Sciatic nerve (tissue), 2 donors: ENCODE measurements around the gene MIAT. TPM values are rescaled to one million over a fixed set of nuclear protein-coding genes. Genes with fewer than 3 reads are reported as not detected.

Source experiments
- ATAC-seq: fragments of 200-7000 bp; cut with Tn5 transposase; one replicate; pipeline ENCODE4 v1.9.1; 2020; ENCODE audit warnings: mild to moderate bottlenecking, moderate library complexity
- DNase-seq: peaks from one replicate; pipeline ENCODE4 v3.0.0-alpha.2; 2020; ENCODE audit warnings: low spot score
- intact Hi-C: fragments of 100-400 bp; cut with DNase I; formaldehyde crosslinking; loops from one replicate; pipeline ENCODE4 v1.14.2; 2022
- total RNA-seq: library from RNA; stranded (reverse); fragmentation: NEBNext Ultra II Directional; extraction: Animal tissue kit (Norgen Biotek cat#: 25700); gene quantifications from one replicate; pipeline ENCODE4 v1.2.1, GENCODE V29; 2021
- donor health status: DM: no; HTN: no; CAD: no.
- donor health status: DM: no; HTN: no; CAD: no.

MIAT gene
- total RNA-seq, 1 donor from 2014 or later, result 2.7 TPM

GRCh38 chr22:26660961-26661578 lies 3.7 kb downstream of the MIAT start:
- DNase-seq (no peak), ATAC-seq (no peak)
- intact Hi-C loops, result no loop called here

- DNase-seq, result no peak
- intact Hi-C loops, result no loop called here
- no peak for ATAC-seq
Measured at GRCh38 chr22:26662160-26662559, 4.8 kb downstream of the MIAT start.

GRCh38 chr22:26663374-26663923 lies 6.1 kb downstream of the MIAT start:
- ATAC-seq, result no peak
- DNase-seq, result no peak
- intact Hi-C loops, result no loop called here

GRCh38 chr22:26665813-26666231 lies 8.4 kb downstream of the MIAT start:
- DNase-seq (no peak), ATAC-seq (no peak)
- intact Hi-C loops, result no loop called here

- no peak for ATAC-seq
- intact Hi-C loops, result no loop called here
- DNase-seq, result no peak
Measured at GRCh38 chr22:26667140-26667539, 9.8 kb downstream of the MIAT start.

GRCh38 chr22:26669060-26669481 lies 11.7 kb downstream of the MIAT start:
- DNase-seq, result no peak
- ATAC-seq, result no peak
- intact Hi-C loops, result no loop called here

GRCh38 chr22:26670459-26670858 lies 13.1 kb downstream of the MIAT start:
- DNase-seq (no peak), ATAC-seq (no peak)
- intact Hi-C loops, result no loop called here

- DNase-seq (peak; percentile 77), ATAC-seq (no peak)
- intact Hi-C loops, result no loop called here
Measured at GRCh38 chr22:26671317-26672059, 14.1 kb downstream of the MIAT start.

GRCh38 chr22:26672060-26672471 lies 14.7 kb downstream of the MIAT start:
- ATAC-seq (no peak), DNase-seq (no peak)
- intact Hi-C loops, result no loop called here

GRCh38 chr22:26672590-26673468 lies 15.4 kb downstream of the MIAT start:
- intact Hi-C loops, result no loop called here
- peak; percentile 96 for ATAC-seq

GRCh38 chr22:26673486-26673885 lies 16.1 kb downstream of the MIAT start:
- ATAC-seq (no peak), DNase-seq (no peak)
- intact Hi-C loops, result no loop called here

More at GRCh38 chr22:26672590-26673468, 15.4 kb downstream of the MIAT start:
- peak; percentile 94 for DNase-seq

- DNase-seq (no peak), ATAC-seq (no peak)
- intact Hi-C loops, result no loop called here
Measured at GRCh38 chr22:26674211-26675190, 17.1 kb downstream of the MIAT start.

GRCh38 chr22:26675687-26676268 lies 18.4 kb downstream of the MIAT start:
- intact Hi-C loops, result no loop called here
- no peak for ATAC-seq
- no peak for DNase-seq

- DNase-seq (no peak), ATAC-seq (no peak)
- intact Hi-C loops, result no loop called here
Measured at GRCh38 chr22:26677217-26677616, 19.8 kb downstream of the MIAT start.

- peak; percentile 80 for DNase-seq
- peak; percentile 80 for ATAC-seq
Measured at GRCh38 chr22:26679003-26679629, 21.7 kb downstream of the MIAT start.

GRCh38 chr22:26680485-26680884 lies 23.1 kb downstream of the MIAT start:
- DNase-seq (no peak), ATAC-seq (no peak)
- intact Hi-C loops, result no loop called here

More at GRCh38 chr22:26679003-26679629, 21.7 kb downstream of the MIAT start:
- intact Hi-C loops, result no loop called here

GRCh38 chr22:26681395-26681821 lies 24.0 kb downstream of the MIAT start:
- intact Hi-C loops, result no loop called here
- ATAC-seq, result peak; percentile 47

More at GRCh38 chr22:26681395-26681821, 24.0 kb downstream of the MIAT start:
- no peak for DNase-seq
